Activated gamma-delta T cell treated with anti-CD3 and anti-CD28 coated beads, Interleukin-2, amount 50 U/mL, for 16 hours (primary cell): ENCODE results near the gene TCEA2.
"Not testable (repeated sequence)": the region's sequence is repeated elsewhere in the genome, so short reads cannot be mapped to it uniquely, and the experiment has no call there.

Experiments
- DNase-seq: peaks from one replicate; pipeline ENCODE4 v3.0.0-alpha.2; 2020; ENCODE audit warnings: low read depth

Gene TCEA2

DNA sequence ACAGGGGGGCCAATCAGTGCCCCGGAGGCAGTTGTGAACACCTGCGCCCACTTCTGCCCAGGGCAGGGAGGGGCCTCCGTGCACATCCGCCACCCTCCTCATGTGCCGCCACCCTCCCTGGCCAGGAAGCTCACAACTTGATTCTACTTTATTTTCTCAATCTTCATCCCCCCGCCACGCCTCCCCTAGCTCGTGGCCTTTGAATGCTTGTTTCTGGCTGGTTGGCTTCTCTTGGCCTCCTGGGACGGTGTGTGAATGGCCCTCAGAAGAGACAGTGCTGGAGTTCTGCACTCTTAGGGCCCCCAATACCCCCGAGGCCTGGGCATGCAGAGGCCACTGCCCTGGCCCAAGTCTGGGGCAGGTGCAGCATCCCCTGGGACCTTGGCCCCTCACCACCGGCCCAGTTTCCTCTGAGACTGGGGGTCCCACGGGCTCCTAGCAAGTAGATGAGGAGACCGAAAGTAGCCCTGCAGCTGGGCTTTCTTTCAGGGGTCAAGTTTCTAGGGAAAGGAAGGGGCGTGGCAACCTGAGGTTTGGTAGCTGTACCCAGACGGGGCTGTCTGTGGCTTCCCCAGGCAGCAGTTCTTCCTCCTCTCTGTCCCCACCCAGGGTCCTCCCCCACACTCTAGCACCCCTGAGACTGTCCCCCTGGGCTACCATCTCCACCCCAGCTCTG is 15.0 kb downstream of the TCEA2 start:
- DNase-seq, result peak; percentile 29

DNA sequence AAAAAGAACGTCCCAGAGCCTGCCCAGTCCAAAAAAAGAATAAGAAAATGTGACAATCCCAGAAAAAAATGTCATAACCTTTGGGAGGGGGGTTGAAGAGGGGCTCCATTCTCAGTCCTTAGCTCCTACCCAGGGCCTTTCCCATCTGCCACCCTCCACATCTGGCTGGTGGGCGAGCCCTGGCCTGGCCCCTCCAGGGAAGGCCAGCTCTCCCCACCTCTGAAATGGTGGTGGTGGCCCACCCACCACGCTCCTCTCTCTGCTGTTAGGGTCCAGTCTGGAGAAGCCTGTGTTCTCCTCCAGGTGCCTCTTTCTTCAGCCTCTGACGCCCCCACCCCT is 15.9 kb downstream of the TCEA2 start:
- no peak for DNase-seq

DNA sequence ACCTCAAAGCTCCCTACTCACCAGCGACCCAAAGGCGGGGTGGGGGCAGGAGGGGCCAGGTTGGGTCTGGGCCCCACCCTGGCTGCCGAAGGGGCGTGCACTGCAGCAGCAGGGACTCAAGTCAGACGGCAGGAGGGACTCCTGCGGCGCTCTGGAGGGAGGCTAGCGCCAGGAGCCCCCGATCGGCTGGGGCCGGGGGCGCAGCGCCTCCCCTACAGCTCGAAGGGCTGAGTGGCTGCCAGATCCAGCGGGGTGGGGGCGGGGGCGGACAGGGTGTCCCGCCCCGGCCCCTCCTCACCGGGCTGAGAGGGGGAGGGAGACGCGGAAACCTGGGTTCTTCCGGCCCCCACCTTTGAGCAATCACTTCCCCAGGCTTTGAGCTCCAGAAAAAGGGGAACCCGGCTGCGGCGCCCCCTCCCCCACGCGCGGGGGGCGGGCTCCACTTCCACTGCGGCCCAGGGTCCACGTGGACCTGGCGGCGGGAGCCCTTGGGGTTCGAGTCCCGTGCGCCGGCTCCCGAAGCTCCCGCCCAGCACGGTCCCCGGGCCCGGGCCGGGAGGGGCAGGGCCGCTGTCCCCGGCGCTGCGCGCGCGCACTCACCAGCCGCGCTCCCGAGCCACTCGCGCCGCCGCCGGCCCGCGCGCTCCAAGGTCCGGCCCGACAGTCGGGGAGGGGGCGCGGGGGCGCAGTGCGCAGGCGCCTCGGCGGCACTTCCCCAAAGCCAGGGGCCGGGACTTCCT is 16.4 kb downstream of the TCEA2 start, which contains the start of gene RGS19:
RGS19 (minus strand) TSS at position 246 of the 740 bp plus-strand sequence. CDS start 2,632 bp downstream, outside the sequence.
- DNase-seq, result peak; percentile 41

DNA sequence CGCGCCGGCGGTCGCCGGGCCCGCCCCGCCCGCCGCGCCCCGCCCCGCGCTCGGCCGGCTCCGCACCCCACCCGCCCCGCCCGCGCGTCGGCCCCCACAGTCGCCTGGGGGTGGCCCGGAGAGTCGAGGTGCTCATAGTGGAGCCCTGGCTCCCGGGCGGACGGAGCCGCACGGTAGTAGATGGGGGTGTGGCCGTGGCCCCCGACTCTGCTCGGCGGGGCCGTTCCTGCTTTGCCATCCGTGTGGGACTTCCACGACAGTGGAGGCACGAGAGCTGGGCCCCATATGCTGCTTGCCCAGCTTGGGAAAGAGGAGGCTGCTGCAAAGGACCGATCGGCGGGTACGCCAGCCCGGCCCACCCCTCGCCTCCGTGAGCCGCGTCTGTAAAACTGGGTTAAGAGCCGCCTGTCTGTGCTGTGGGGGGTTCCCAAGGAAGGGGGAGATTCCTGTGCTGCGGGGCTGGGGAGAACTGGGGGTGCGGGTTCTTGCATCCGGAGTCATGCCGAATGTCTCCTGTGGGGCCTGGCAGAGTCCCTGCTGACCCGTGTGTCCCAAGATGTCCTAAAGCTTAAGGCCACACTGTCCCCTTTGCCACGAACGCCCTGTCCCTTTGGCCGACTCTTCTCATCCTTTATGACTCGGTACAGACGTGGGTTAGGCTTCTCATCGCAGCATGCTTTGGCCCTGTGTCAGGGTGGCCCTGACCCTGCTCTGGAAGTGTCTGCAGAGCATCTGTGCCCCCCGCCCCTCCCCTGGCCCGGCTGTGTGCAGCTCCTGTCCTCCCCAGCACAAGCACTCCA is 17.2 kb downstream of the TCEA2 start, which contains the start of gene OPRL1:
OPRL1 (plus strand) TSS at position 70 of the 800 bp plus-strand sequence. CDS start 12,639 bp downstream, outside the sequence.
- DNase-seq, result peak; percentile 28

DNA sequence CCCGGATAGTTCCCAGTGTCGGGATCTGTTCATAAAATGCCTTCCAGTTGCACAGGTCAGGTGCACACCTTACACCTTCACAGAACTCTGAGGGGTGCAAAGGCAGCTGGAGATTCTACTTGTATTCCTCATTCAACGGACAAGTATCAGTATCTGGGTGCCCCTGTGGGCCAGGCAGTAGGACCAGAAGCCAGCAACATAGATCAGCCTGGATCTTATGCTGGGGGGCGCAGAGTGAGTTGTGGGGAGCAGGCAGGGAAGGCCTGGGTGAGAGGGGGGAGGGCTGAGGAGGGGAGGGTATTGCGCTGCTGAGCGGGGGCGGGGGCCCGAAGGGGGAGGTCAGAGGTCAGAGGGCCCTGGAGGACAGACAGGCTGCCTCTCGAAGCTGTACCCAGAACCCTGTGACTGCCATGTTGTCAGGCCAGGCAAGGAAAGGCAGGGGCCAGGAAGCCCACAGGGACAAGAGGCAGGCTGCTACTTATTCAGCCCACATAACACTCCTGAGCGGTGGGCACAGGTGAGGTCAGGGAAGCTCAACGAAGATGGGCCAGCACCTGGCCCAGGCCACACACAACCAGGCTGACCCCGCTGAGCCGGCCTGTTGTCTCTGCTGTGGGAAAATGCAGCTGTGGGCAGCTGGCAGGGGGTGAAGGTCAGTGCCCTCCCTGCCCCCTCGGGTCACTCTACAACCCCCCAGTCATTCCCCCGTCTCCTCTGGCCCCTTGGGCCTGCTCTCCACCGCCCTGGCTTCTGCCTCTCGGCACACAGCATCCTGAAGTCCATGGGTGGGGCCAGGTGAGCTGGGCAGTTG is 18.0 kb downstream of the TCEA2 start:
- DNase-seq, result no peak

DNA sequence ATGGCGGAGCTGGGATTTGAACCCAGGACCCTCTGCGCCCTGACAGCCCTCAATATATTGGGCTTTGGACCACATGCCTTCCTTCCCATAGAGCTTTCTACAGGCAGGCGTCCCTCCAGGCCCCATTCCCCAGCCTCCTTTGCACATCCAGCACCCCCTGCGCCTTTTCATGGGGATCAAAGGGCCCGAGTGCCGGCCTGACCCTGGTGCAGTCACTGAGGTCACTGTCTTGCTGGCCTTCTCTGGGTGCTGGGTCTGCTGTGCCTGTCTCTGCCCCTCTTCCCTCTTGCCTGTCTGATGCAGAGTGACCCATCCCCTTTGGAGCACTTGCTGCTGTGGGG is 18.6 kb downstream of the TCEA2 start:
- no peak for DNase-seq

DNA sequence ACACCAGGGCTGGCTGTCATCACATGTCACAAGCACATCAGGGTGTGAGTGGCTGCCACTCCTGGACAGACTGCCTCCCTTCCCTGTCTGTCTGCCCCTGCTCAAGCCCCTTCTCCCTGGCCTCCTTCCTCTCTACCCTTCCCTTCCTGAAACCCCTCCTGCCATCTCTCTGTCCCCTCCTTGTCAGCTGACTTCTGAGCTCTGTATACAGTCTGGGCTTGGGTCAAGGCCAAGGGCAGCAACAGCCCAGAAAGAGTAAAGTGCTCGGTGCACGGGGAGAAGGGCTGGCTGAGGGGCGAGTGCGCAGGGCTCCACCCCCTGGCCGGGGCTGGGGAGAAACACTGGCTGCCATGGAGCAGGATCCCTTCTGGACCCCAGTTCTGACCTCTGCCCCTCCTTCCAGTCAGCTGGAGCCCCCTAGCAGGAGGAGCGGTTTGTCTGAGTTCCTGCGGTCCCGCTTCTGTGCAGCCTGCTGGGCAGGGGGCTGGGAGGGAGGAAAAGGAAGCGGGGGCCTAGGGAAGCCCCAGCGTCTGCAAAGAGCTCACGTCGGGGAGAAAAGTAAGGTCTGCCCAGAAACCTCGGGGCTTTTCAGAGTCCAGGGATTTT is 19.2 kb downstream of the TCEA2 start:
- no peak for DNase-seq

DNA sequence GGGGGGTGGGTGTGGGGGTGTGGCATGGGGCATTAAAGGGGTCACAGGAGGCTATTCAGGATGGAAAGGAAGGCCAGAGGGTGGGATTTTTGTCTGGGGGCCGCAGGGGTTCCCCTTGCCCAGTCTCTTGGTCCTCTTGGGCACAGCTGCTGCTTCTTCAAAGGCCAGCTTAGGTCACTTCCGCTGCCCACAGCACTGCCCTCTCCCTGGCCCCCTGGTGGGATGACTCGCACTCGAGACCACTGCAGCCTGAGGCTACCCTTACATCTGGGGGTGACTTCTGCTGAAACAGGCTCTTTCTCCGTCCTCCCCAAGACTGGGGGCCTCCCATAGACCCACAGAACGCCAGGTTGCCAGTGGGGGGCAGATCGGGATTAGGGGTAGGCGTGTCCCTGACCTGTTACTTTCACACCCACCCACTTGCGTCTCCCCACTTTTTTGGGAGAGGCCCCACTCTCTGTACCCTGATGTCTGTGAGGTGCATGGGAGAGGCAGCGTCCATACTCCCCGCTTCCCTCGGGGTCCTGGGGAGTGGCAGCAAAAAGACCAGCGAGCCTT is 19.9 kb downstream of the TCEA2 start:
- no peak for DNase-seq

DNA sequence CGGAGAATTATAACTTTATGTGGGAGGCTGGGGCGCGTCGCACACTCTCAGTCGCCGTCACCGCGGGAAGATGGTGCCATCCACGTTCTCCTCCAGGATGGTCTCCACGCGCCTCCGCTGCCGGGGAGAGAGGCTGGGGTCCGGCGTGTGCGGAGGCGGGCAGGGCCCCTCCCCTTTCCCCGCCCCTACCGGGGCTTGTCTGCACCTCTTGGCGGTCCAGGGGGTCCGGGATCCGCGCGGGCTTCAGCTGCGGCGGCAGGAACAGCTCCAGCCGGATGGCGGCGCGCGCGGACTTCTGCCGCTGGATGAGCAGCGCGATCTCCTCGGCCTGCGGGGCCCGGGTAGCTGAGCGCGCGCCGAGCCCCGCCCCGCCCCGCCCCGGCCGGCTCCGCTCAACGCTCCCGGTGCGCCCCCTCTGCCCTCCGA is 20.4 kb downstream of the TCEA2 start:
- DNase-seq, result peak; percentile 46

DNA sequence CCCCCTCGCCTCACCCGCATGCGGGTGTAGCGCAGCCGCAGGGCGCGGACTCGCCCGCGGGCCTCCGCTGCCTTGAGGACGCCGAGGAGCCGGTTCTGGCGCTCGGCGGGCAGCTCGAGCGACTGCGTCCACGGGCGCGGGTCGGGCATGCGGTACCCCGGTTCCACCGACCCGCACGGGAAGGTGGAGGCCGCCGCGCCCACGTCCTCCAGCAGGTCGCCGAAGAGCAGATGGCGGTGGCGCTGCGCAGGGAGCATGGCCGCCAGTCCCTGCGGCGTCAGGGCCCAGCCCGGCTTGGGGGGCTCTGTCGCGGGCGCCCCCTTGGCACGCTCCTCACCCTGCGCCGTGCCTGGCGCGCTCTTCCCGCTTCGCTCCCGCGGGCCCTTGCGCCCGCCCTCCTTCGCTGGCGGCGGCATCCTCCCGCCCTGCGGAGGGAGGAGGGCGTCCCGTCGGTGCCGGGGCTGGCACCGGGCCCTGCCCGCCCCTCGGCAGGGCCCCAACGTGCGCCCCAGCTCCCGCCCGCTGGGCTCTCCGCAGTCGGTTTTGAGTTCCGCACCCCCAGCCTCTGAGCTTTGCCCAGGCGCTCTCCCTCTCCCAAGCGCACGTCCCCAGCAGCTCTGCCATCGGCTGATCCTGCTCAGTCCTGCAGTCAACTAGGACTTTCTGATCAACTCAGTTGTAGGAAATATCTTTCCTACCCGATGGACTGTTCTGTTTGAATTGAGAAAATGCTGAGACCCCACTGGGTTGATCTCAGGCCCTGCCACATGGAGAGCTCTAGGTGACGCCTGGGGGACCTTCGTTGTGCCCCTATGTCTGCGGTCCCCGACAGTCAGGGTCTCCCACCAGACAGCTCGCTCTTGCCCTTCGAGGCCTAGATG is 21.0 kb downstream of the TCEA2 start, which contains the start of gene LKAAEAR1:
LKAAEAR1 (minus strand) TSS at position 595 of the 881 bp plus-strand sequence; CDS start at position 416, 179 bp downstream.
- DNase-seq, result no peak

DNA sequence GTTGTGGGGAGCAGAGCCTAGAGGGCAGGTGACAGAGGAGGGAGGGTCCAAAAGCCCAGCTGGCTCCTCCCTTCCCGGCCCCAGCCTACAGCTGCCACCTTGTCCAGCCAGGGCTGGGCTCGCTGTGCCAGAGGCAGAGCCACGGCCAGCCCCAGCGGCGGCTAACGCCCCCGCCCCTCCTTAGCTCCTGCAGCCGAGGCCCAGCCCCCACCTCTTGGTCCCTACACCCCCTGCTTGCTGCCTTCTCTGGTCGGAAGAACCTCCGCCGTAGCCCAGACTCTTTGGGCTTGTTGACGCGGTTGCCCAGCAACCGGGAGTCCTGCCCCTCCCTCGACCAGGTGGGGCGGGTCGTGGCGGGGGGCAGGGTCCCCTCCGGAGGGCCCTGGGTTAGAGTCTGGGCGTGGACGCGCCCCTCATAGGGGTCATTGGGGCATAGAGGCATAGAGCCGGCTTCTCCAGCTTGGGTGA is 21.7 kb downstream of the TCEA2 start:
- DNase-seq, result no peak

DNA sequence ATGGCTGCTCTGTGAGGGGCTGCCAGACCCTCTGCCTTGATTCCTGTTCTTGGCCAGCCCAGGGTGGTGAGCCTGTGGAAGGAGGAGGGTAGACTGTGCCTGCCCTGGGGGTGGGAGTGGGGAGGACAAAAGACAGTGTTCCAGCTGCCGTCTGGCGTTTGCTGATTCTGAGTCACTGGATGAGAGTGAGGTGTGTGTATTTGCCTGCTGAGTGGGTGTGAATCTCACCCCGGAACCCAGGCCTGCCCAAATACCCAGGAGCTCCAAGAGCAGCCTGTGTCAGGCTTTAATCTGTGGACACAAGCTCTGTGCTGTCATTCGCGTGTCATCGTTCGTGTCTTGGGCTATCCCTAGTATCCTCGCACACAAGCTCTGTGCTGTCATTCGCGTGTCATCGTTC is 23.8 kb downstream of the TCEA2 start:
- DNase-seq, result no peak

DNA sequence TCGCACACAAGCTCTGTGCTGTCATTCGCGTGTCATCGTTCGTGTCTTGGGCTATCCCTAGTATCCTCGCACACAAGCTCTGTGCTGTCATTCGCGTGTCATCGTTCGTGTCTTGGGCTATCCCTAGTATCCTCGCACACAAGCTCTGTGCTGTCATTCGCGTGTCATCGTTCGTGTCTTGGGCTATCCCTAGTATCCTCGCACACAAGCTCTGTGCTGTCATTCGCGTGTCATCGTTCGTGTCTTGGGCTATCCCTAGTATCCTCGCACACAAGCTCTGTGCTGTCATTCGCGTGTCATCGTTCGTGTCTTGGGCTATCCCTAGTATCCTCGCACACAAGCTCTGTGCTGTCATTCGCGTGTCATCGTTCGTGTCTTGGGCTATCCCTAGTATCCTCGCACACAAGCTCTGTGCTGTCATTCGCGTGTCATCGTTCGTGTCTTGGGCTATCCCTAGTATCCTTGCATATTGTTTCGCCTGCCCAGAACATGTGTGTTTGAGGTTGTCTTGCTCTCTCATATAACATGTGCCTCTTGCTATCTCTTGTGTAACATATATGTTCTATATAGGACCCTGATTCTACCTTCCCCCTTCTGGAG is 24.3 kb downstream of the TCEA2 start:
- DNase-seq, result not testable (repeated sequence)

DNA sequence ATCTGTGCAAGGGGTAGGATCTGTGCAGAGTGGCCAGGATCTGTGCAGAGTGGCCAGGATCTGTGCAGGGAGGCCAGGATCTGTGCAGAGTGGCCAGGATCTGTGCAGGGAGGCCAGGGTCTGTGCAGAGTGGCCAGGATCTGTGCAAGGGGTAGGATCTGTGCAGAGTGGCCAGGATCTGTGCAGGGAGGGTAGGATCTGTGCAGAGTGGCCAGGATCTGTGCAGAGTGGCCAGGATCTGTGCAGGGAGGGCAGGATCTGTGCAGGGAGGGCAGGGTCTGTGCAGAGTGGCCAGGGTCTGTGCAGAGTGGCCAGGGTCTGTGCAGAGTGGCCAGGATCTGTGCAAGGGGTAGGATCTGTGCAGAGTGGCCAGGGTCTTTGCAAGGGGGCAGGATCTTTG is 25.6 kb downstream of the TCEA2 start:
- not testable (repeated sequence) for DNase-seq

DNA sequence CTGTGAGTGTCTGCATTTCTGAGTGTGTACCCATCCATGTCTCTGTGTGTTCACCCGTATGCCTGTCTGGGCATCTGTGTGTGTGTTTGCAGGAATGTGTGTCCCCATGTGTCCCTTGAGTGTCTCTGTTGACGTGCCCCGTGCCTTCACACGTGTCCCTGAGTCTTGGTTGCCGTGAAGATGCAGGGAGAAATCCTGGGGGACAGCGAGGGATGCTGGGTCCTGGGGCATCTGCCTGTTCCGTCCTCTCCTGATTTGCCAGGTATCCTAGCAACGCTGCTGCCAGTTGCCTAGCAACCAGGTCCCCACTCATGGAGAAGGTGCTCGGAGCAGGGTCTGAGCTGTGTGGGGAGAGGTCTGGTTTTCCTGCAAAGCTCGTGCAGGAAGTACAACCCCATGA is 27.2 kb downstream of the TCEA2 start:
- no peak for DNase-seq

DNA sequence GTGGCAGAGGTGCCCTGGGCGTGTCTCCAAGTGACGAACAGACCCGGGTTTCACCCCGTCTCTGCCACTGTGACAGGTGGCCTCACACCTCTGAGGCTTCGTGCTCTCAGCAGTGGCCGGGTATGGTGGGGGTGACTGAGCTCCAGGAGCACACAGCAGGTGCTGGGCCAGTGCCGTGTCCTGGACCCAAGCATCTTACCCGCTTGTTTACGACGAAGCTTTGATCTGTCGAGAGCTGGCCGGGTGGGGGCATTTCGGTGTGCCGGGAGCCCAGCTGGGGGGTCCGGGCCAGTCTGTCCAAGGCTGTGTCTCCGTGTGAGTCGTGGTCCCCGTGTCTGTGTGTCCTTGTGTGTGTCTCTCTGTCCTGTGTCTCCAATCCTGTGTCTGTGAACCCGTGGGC is 28.3 kb downstream of the TCEA2 start:
- DNase-seq, result no peak

DNA sequence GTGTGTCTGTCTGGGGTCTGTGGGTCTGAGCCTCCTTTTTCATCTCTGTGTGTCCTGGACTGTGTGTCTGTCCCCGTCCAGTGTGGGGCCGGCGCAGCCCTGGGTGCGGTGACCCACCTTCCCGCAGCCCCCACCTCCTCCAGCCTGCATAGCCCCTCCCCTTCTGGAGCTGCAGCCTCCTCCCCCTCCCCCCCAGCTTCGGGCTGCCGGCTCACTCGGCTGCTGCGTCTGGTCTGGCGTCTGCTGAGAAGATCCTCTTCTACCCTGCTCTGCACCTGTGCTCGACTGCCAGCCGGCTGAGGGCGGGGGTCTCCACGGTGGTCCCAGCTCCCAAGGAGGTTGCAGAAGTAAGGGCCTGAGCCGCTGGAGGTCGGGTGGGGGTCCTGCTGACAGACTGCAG is 28.8 kb downstream of the TCEA2 start:
- no peak for DNase-seq

DNA sequence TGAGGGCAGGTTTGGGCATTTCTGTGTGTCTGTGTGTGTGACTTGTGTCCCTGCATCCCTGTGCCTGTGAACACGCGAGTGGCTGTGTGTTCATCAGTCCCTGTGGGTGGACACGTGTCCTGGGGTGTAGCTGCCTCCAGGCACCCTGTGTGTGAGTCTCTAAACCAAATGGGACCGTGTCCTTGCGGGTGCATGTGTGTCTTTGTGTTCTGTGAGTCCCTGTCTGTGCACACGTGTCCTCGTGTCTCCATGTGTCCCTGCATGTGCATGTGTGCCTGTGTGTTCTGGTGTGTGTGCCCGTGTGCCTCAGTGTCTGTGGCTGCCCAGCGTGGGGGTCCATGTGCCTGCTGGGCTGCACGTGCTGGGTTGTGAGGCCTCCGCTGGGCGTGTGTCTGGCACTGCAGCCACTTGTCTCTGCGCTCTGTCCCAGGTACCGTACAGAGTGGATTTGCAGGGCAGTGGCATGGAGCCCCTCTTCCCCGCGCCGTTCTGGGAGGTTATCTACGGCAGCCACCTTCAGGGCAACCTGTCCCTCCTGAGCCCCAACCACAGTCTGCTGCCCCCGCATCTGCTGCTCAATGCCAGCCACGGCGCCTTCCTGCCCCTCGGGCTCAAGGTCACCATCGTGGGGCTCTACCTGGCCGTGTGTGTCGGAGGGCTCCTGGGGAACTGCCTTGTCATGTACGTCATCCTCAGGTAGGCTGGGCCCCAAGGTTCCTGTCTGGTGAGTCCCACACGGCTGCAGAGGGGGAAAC is 29.4 kb downstream of the TCEA2 start:
- DNase-seq, result no peak

DNA sequence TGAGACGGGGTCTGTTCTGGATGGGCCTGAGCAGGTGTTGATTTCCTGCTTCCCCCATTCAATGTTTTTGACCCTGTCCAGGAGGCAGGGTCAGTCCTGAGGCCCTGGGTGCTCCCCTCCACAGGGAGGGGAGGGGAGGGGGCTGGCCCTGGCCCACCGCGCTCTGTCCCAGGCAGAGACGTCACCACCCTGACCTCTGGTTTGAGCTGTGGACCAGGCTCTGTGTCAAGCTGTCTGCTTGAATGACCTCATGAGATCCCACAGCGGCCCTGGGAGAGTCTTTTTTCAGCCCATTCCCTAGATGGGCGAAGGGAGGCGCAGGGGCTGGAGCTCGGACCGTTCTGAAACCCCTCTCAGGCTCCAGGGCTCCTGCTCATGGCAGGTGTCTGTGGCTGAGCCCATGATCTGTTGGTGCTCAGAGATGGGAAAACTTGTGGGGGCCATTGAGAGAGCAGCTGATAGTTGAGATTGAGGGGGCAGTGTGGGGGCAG is 30.1 kb downstream of the TCEA2 start:
- DNase-seq, result no peak
